OCI-LY3 (cell line): ENCODE results near the gene ANK3.

Source experiments
- H2AFZ ChIP-seq: fragments of 200-600, 300-600 bp; shearing (Covaris generic); 2 replicates; pipeline ENCODE4 v1.6.0; 2014; ENCODE audit warnings: antibody characterized with exemption, low read depth, low read length
- H3K27ac ChIP-seq: fragments of 200-600, 300-600 bp; sonication (generic); 2 replicates; pipeline ENCODE4 v1.5.1; 2014; ENCODE audit warnings: mild to moderate bottlenecking, low read length, moderate library complexity, mixed read lengths
- H3K27me3 ChIP-seq: fragments of 200-600, 300-600 bp; sonication (generic); 2 replicates; pipeline ENCODE4 v1.6.1; 2014; ENCODE audit warnings: low read depth, low read length, mixed read lengths
- H3K36me3 ChIP-seq: fragments of 200-600, 300-600 bp; sonication (generic); replicated peaks from 2 replicates; pipeline ENCODE3; 2014; ENCODE audit warnings: low read depth, low read length, mixed read lengths
- H3K4me1 ChIP-seq: fragments of 300-600, 200-600 bp; sonication (generic); 2 replicates; pipeline ENCODE4 v1.6.1; 2014; ENCODE audit warnings: low read length, mixed read lengths
- H3K4me2 ChIP-seq: fragments of 200-600, 300-600 bp; sonication (generic); 2 replicates; pipeline ENCODE4 v1.6.1; 2014; ENCODE audit warnings: low read length, mixed read lengths
- H3K4me3 ChIP-seq: fragments of 300-600, 200-600 bp; sonication (generic); 2 replicates; pipeline ENCODE4 v1.5.1; 2014; ENCODE audit warnings: antibody characterized with exemption, mild to moderate bottlenecking, low read length, moderate library complexity
- H3K79me2 ChIP-seq: fragments of 300-600, 200-600 bp; shearing (Covaris generic); 2 replicates; pipeline ENCODE4 v1.6.1; 2014; ENCODE audit warnings: mild to moderate bottlenecking, low read length, mixed read lengths
- H3K9ac ChIP-seq: fragments of 300-600, 200-600 bp; shearing (Covaris generic); 2 replicates; pipeline ENCODE4 v1.6.0; 2014; ENCODE audit warnings: mild to moderate bottlenecking, low read length, moderate library complexity
- H3K9me3 ChIP-seq: fragments of 200-600, 300-600 bp; shearing (Covaris generic); 2 replicates; pipeline ENCODE4 v1.6.1; 2014; ENCODE audit warnings: low read length, mixed read lengths; ENCODE audit not compliant: insufficient read depth
- H4K20me1 ChIP-seq: fragments of 200-600, 300-600 bp; sonication (generic); 2 replicates; pipeline ENCODE4 v1.6.1; 2016; ENCODE audit warnings: low read length, mixed read lengths; ENCODE audit not compliant: insufficient read depth
- EZH2phosphoT487 ChIP-seq: fragments of 200-600 bp; shearing (Covaris generic); IDR thresholded peaks from 2 replicates; pipeline ENCODE4 v1.6.1; 2018; ENCODE audit warnings: antibody characterized with exemption, mixed run types, low read depth
- TF ChIP-seq, protein P1 (sequence below): fragments of 200-600, 300-600 bp; sonication (generic); IDR thresholded peaks from 2 replicates; pipeline ENCODE4 v1.5.1; 2014; ENCODE audit warnings: antibody characterized with exemption, low read length, low read depth

ANK3 gene

GRCh38 chr10:60397792-60398191, 8.1 kb upstream of the ANK3 start:
- H3K9ac ChIP-seq: no peak overlapping the region
- H3K27ac ChIP-seq: no peak overlapping the region
- H3K4me3 ChIP-seq: no peak overlapping the region
- H3K36me3 ChIP-seq: no peaks in the 10 kb centered on the region
- TF ChIP-seq EZH2phosphoT487: no peak
- TF ChIP-seq, protein P1, sequence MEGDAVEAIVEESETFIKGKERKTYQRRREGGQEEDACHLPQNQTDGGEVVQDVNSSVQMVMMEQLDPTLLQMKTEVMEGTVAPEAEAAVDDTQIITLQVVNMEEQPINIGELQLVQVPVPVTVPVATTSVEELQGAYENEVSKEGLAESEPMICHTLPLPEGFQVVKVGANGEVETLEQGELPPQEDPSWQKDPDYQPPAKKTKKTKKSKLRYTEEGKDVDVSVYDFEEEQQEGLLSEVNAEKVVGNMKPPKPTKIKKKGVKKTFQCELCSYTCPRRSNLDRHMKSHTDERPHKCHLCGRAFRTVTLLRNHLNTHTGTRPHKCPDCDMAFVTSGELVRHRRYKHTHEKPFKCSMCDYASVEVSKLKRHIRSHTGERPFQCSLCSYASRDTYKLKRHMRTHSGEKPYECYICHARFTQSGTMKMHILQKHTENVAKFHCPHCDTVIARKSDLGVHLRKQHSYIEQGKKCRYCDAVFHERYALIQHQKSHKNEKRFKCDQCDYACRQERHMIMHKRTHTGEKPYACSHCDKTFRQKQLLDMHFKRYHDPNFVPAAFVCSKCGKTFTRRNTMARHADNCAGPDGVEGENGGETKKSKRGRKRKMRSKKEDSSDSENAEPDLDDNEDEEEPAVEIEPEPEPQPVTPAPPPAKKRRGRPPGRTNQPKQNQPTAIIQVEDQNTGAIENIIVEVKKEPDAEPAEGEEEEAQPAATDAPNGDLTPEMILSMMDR: no peak
- H3K79me2 ChIP-seq: no peaks in the 10 kb centered on the region
- H3K27me3 ChIP-seq: no peaks in the 10 kb centered on the region
- H3K4me1 ChIP-seq: no peaks in the 10 kb centered on the region
- H4K20me1 ChIP-seq: no peaks in the 10 kb centered on the region
- H3K4me2 ChIP-seq: no peak overlapping the region
- H2AFZ ChIP-seq: no peak overlapping the region
- H3K9me3 ChIP-seq: no peaks in the 10 kb centered on the region

- no peak overlapping the region for H3K4me2 ChIP-seq
- H2AFZ ChIP-seq: no peak overlapping the region
- no peaks in the 10 kb centered on the region for H3K9me3 ChIP-seq
- no peak overlapping the region for H3K4me3 ChIP-seq
- H3K79me2 ChIP-seq: no peaks in the 10 kb centered on the region
- H4K20me1 ChIP-seq: no peaks in the 10 kb centered on the region
- TF ChIP-seq, protein P1: no peak
- TF ChIP-seq EZH2phosphoT487: no peak
- no peak overlapping the region for H3K27ac ChIP-seq
- no peaks in the 10 kb centered on the region for H3K27me3 ChIP-seq
- H3K36me3 ChIP-seq: no peaks in the 10 kb centered on the region
- H3K9ac ChIP-seq: no peak overlapping the region
- no peaks in the 10 kb centered on the region for H3K4me1 ChIP-seq
Observed at GRCh38 chr10:60396766-60397165, 7.1 kb upstream of the ANK3 start.

DNA sequence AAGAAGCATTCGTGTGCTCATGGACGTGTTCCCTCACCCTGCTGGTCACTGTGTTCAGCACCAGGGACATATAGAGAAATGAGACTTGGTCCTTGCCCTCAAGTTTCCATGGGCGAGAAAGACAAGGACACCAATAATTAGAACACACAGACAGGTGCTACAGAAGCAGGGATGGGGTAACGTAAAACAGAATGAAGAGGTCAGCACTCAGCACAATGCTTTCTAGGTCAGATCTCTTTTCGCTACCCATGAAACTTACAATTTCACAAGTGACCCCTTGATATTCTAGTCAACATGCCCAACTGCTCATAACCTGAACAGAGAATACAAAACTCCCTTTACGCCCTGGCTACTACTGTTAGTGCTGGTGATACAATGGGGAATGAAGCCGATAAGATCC, 6.0 kb upstream of the ANK3 start:
- TF ChIP-seq EZH2phosphoT487: no peak
- TF ChIP-seq, protein P1: no peak
- H3K27ac ChIP-seq: no peak overlapping the region
- H3K79me2 ChIP-seq: no peaks in the 10 kb centered on the region
- H3K9ac ChIP-seq: no peak overlapping the region
- no peaks in the 10 kb centered on the region for H3K36me3 ChIP-seq
- no peak overlapping the region for H2AFZ ChIP-seq
- H3K4me3 ChIP-seq: no peak overlapping the region
- H4K20me1 ChIP-seq: no peaks in the 10 kb centered on the region
- no peaks in the 10 kb centered on the region for H3K4me1 ChIP-seq
- H3K9me3 ChIP-seq: no peaks in the 10 kb centered on the region
- H3K27me3 ChIP-seq: no peaks in the 10 kb centered on the region
- H3K4me2 ChIP-seq: no peak overlapping the region

DNA sequence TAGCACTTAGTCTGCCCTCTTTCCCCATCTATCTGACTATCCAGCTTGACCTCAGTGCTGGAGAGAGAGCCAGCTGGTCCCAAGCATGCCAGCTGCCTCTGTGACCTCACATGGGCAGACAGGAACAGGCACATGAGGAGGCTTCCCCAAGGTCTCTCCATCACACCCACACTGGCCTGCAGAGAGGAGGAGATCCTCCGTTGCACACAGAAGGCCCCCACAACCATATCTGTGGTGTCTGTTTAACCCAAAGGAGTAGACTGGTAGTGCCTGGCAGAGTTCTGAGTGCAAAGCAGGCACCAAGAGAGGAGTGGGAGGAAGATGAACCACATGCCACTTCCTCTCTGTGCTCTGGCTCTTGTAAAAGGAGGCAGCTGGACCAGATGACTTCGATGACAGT, 4.8 kb upstream of the ANK3 start:
- no peak overlapping the region for H3K27ac ChIP-seq
- no peaks in the 10 kb centered on the region for H3K4me1 ChIP-seq
- no peak overlapping the region for H2AFZ ChIP-seq
- H3K27me3 ChIP-seq: no peaks in the 10 kb centered on the region
- H3K9ac ChIP-seq: no peak overlapping the region
- no peak overlapping the region for H3K4me3 ChIP-seq
- TF ChIP-seq EZH2phosphoT487: no peak
- TF ChIP-seq, protein P1: no peak
- no peaks in the 10 kb centered on the region for H3K36me3 ChIP-seq
- H3K79me2 ChIP-seq: no peaks in the 10 kb centered on the region
- no peaks in the 10 kb centered on the region for H4K20me1 ChIP-seq
- no peak overlapping the region for H3K4me2 ChIP-seq
- no peaks in the 10 kb centered on the region for H3K9me3 ChIP-seq
